Caco-2 (cell line): Measurements from ENCODE around the gene MARCHF10. TPM values are rescaled to one million over a fixed set of nuclear protein-coding genes. Genes with fewer than 3 reads are reported as not detected.

Experiments used
- BruUV-seq: library from RNA; stranded (reverse); fragments of 400-500 nt; replicated peaks from 2 replicates; lab custom pipeline; 2021; lab: Mats Ljungman, UMichigan
- CTCF ChIA-PET: fragments of 300-600 bp; sonication (Branson Sonifier 250); formaldehyde crosslinking; loops from one replicate; lab custom pipeline; 2022; ENCODE audit warnings: antibody characterized with exemption; lab: Charles Lee
- POLR2A ChIA-PET: fragments of 300-600 bp; sonication (Branson Sonifier 250); formaldehyde crosslinking; loops from one replicate; lab custom pipeline; 2022; ENCODE audit warnings: antibody characterized with exemption; lab: Charles Lee
- DNase-seq, 2 experiments: peaks; one replicate each; pipeline versions ENCODE4 v3.0.0 to v3.0.0-alpha.2; 2020 to 2022
- H3K27me3 ChIP-seq: replicated peaks from 2 replicates; pipeline ENCODE4 v1.6.0; 2011; ENCODE audit warnings: low read length; ENCODE audit not compliant: control insufficient read depth, insufficient read depth
- H3K36me3 ChIP-seq: 2 replicates; pipeline ENCODE4 v1.5.1; 2011; ENCODE audit warnings: low read length; ENCODE audit not compliant: control insufficient read depth, insufficient read depth
- H3K4me1 ChIP-seq: fragments of 250-450 bp; sonication (Bioruptor Pico); 2 replicates; pipeline ENCODE4 v1.5.1; 2020; ENCODE audit warnings: mild to moderate bottlenecking
- H3K4me3 ChIP-seq: 2 replicates; pipeline ENCODE4 v1.5.1; 2011; ENCODE audit warnings: low read depth, mild to moderate bottlenecking, control low read depth, low read length
- H3K9me3 ChIP-seq: fragments of 250-450 bp; sonication (Bioruptor Pico); 2 replicates; pipeline ENCODE4 v1.5.1; 2020; ENCODE audit warnings: mild to moderate bottlenecking, moderate library complexity
- H3K27ac Mint-ChIP-seq: one replicate; pipeline ENCODE4 v1.8.0; 2022; ENCODE audit warnings: mixed read lengths; ENCODE audit not compliant: unreplicated experiment
- H3K27me3 Mint-ChIP-seq: one replicate; pipeline ENCODE4 v1.8.0; 2022; ENCODE audit warnings: mixed read lengths; ENCODE audit not compliant: insufficient read depth, unreplicated experiment
- H3K36me3 Mint-ChIP-seq: one replicate; pipeline ENCODE4 v1.8.0; 2022; ENCODE audit warnings: mild to moderate bottlenecking, mixed read lengths; ENCODE audit not compliant: insufficient read depth, unreplicated experiment
- H3K4me1 Mint-ChIP-seq: one replicate; pipeline ENCODE4 v1.8.0; 2022; ENCODE audit warnings: low read depth, mixed read lengths; ENCODE audit not compliant: unreplicated experiment
- H3K4me3 Mint-ChIP-seq: one replicate; pipeline ENCODE4 v1.8.0; 2022; ENCODE audit warnings: mild to moderate bottlenecking, moderate library complexity, mixed read lengths; ENCODE audit not compliant: unreplicated experiment
- H3K9me3 Mint-ChIP-seq: one replicate; pipeline ENCODE4 v1.8.0; 2022; ENCODE audit warnings: mixed read lengths; ENCODE audit not compliant: unreplicated experiment
- intact Hi-C: fragments of 100-400 bp; cut with micrococcal nuclease; formaldehyde crosslinking; loops from one replicate; pipeline ENCODE4 v1.10.0; 2022; ENCODE audit not compliant: unreplicated experiment
- total RNA-seq: library from RNA; stranded (reverse); gene quantifications from 2 replicates; pipeline ENCODE4 v1.2.3, GENCODE V29; 2022
- TF ChIP-seq, protein P1 (sequence below), 2 experiments: fragments of 200-600 bp in 1 of 2; IDR thresholded peaks; 1 replicate in 1 of 2; 2 replicates in 1 of 2; pipeline versions ENCODE4 v1.5.1 to v1.8.0; 2011 to 2022; ENCODE audit warnings: antibody characterized with exemption in 1 of 2, control low read depth in 1 of 2, inconsistent platforms in 1 of 2, low read depth in 1 of 2, low read length in 1 of 2, mild to moderate bottlenecking in 1 of 2, moderate library complexity in 1 of 2; ENCODE audit not compliant: insufficient read depth in 1 of 2, severe bottlenecking in 1 of 2, unreplicated experiment in 1 of 2

Gene MARCHF10
- total RNA-seq, 1 experiment from 2014 or later, result not detected

DNA sequence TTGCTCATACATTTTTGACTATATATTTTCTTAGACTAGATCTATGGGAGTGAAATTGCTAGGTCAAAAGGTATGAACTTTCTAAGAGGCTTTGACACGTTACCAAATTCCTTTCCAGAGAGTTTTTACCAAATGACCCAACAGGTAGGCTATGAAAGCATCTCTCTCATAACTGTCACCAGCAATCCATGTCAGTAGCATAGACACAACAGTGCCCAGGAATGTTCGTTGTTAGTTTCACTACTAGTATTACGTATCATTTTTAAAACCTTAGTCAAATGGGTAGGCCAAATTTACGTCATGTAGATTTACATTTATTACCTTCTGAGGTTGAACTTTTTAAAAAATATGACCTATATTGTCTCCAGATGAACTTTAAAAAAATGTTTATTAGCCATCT, 66.8 kb downstream of the MARCHF10 start:
- no peak for DNase-seq
- H3K27me3 ChIP-seq, result no peaks in the 10 kb centered on the region; the same call in none of the 2 replicates
- intact Hi-C loops, result no loop called here
- Mint-ChIP-seq H3K27ac (no peak overlapping the region), H3K9me3 (no peaks in the 10 kb centered on the region), H3K4me3 (no peak overlapping the region), H3K4me1 (no peaks in the 10 kb centered on the region), H3K27me3 (peaks cover 8% of the 10 kb centered on the region), H3K36me3 (no peaks in the 10 kb centered on the region)
- CTCF ChIA-PET, result interaction anchor here (0.6 kb wide), 1 partner anchor 49 kb away, joined by 3 read pairs; no protein-coding TSS in a partner anchor
- no peaks in the 10 kb centered on the region for H3K4me1 ChIP-seq
- TF ChIP-seq, protein P1, sequence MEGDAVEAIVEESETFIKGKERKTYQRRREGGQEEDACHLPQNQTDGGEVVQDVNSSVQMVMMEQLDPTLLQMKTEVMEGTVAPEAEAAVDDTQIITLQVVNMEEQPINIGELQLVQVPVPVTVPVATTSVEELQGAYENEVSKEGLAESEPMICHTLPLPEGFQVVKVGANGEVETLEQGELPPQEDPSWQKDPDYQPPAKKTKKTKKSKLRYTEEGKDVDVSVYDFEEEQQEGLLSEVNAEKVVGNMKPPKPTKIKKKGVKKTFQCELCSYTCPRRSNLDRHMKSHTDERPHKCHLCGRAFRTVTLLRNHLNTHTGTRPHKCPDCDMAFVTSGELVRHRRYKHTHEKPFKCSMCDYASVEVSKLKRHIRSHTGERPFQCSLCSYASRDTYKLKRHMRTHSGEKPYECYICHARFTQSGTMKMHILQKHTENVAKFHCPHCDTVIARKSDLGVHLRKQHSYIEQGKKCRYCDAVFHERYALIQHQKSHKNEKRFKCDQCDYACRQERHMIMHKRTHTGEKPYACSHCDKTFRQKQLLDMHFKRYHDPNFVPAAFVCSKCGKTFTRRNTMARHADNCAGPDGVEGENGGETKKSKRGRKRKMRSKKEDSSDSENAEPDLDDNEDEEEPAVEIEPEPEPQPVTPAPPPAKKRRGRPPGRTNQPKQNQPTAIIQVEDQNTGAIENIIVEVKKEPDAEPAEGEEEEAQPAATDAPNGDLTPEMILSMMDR (IDR thresholded peaks at IDR 0.05; ENCODE audit: insufficient read depth in 1 of 2, low read depth in 1 of 2, low read length in 1 of 2, severe bottlenecking in 1 of 2, unreplicated experiment in 1 of 2), result no peak
- H3K4me3 ChIP-seq, result no peak overlapping the region
- no peaks in the 10 kb centered on the region for H3K36me3 ChIP-seq
- H3K9me3 ChIP-seq, result no peaks in the 10 kb centered on the region
- POLR2A ChIA-PET, result no interaction called here
- no TSS peak for BruUV-seq

DNA sequence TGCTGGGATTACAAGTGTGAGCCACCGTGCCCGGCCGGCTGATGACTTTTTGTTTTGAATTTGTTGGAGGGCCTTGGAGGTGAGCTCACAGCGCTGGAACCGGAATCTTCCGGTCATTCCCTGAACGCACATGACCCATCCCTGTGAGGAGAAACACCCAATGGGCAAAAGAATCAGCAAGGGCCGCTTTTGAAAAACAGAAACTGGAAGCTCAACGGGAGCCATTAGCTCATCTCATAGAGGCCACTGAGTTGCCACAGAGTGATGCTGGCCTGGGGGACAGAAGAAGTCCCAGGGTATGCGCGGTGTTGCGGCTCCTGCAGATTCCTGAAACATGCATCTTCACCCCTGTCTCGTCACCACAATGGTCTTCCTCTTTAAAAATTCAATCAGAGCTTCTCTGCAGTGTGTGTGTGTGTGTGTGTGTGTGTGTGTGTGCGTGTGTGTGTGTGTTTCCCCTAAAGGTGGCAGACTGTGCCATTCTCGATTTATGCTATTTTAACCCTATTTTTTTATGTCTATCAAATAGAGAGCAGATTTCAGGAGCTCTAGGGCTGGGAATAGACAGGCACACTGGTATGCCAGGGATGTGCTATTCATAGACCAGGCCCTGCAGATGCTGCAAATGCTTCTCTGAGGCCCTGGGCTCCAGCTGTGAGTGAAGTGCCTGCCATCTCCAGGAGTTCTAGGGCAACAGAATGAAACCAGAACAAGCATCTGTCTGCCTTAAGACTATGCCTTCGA, 68.3 kb downstream of the MARCHF10 start:
- no peak overlapping the region for H3K27ac Mint-ChIP-seq
- no peak overlapping the region for H3K4me3 Mint-ChIP-seq

DNA sequence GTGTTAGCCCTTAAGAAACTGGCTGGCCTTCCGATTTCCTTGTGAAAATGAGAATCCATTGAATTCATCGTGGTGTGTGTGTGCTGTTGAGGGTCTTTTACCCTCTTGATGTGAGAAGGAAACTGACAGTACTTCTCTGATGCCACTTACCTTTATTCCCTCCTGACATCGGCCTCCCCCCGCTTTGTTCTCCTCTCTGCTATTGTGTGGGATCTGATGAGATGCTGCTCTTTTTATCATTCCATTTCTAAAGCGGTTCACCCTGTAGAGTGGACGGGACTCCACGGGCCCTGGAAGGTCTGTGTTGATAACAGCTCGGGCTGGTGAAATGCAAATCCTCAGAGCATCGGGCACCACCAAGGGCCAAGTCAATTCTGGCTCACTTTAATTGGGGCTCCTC, 69.8 kb downstream of the MARCHF10 start:
- no peak for DNase-seq
- no peak overlapping the region for H3K4me3 ChIP-seq
- Mint-ChIP-seq H3K27ac (no peak overlapping the region), H3K4me3 (no peak overlapping the region), H3K27me3 (peaks cover 15% of the 10 kb centered on the region), H3K9me3 (no peaks in the 10 kb centered on the region), H3K4me1 (no peaks in the 10 kb centered on the region), H3K36me3 (no peaks in the 10 kb centered on the region)
- intact Hi-C loops, result no loop called here
- TF ChIP-seq, protein P1 (IDR thresholded peaks at IDR 0.05; ENCODE audit: insufficient read depth in 1 of 2, low read depth in 1 of 2, low read length in 1 of 2, severe bottlenecking in 1 of 2, unreplicated experiment in 1 of 2), result no peak
- ChIA-PET CTCF (no interaction called here), POLR2A (no interaction called here)
- no peaks in the 10 kb centered on the region for H3K9me3 ChIP-seq
- no TSS peak for BruUV-seq
- no peaks in the 10 kb centered on the region for H3K36me3 ChIP-seq
- H3K27me3 ChIP-seq, result no peaks in the 10 kb centered on the region; the same call in none of the 2 replicates
- H3K4me1 ChIP-seq, result no peaks in the 10 kb centered on the region

More for the DNA sequence above, 68.3 kb downstream of the MARCHF10 start:
- Histone ChIP-seq H3K27me3 (no peaks in the 10 kb centered on the region; the same call in none of the 2 replicates), H3K9me3 (no peaks in the 10 kb centered on the region), H3K36me3 (no peaks in the 10 kb centered on the region), H3K4me1 (no peaks in the 10 kb centered on the region), H3K4me3 (no peak overlapping the region)
- no TSS peak for BruUV-seq
- Mint-ChIP-seq H3K9me3 (no peaks in the 10 kb centered on the region), H3K27me3 (peaks cover 12% of the 10 kb centered on the region), H3K4me1 (no peaks in the 10 kb centered on the region), H3K36me3 (no peaks in the 10 kb centered on the region)
- no peak for DNase-seq
- ChIA-PET POLR2A (no interaction called here), CTCF (no interaction called here)
- TF ChIP-seq, protein P1 (IDR thresholded peaks at IDR 0.05; ENCODE audit: insufficient read depth in 1 of 2, low read depth in 1 of 2, low read length in 1 of 2, severe bottlenecking in 1 of 2, unreplicated experiment in 1 of 2), result no peak
- intact Hi-C loops, result no loop called here
